HFFc6 (cell line): ENCODE results near the gene LMO1. TPM values are rescaled to one million over a fixed set of nuclear protein-coding genes. Genes with fewer than 3 reads are reported as not detected.

ENCODE experiments used
- DNase-seq: peaks from one replicate; pipeline ENCODE4 v3.0.0-alpha.2; 2018
- H3K27ac Mint-ChIP-seq: 2 replicates; pipeline ENCODE4 v1.8.0; 2020; ENCODE audit warnings: mild to moderate bottlenecking, mixed read lengths
- H3K27me3 Mint-ChIP-seq: 2 replicates; pipeline ENCODE4 v1.8.0; 2021; ENCODE audit warnings: mild to moderate bottlenecking, moderate library complexity, mixed read lengths; ENCODE audit not compliant: insufficient read depth
- H3K36me3 Mint-ChIP-seq: 2 replicates; pipeline ENCODE4 v1.8.0; 2021; ENCODE audit warnings: low read depth, mixed read lengths
- H3K4me1 Mint-ChIP-seq: 2 replicates; pipeline ENCODE4 v1.8.0; 2020; ENCODE audit warnings: low read depth, mixed read lengths
- H3K4me3 Mint-ChIP-seq: 2 replicates; pipeline ENCODE4 v1.8.0; 2020; ENCODE audit warnings: mild to moderate bottlenecking, moderate library complexity, mixed read lengths
- H3K9me3 Mint-ChIP-seq: 2 replicates; pipeline ENCODE4 v1.8.0; 2020; ENCODE audit warnings: mild to moderate bottlenecking, mixed read lengths
- total RNA-seq, 6 experiments: library from RNA; stranded (reverse); fragmentation: NEBNext Ultra II Directional; extraction: Animal tissue kit (Norgen Biotek cat#: 25700); gene quantifications; 2 replicates in 1 of 6; 3 replicates in 5 of 6; pipeline ENCODE4 v1.2.3, GENCODE V29; 2021
- TF ChIP-seq, protein P1 (sequence below): fragments of 200-600 bp; sonication (generic); IDR thresholded peaks from 2 replicates; pipeline ENCODE4 v1.5.0; 2021; ENCODE audit warnings: antibody characterized with exemption, mild to moderate bottlenecking

The LMO1 gene
- total RNA-seq, 6 experiments from 2014 or later: not detected

DNA sequence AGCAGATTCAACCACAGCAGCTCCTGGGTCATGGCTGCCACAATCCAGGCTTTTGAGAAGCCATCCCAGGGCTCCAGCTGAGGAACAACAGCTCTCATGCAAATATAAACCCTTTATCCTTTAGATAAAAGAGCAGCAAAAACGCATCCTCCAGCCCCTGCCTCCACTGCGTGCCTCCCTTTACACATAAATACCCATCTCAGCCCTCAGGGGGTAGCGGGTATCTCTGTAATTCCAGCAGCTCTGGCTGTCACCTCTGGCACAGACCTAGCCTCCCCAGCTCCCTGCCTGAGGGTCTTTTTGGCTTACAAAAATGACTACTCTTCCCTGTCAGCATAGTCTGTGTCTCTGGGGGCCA is 21.6 kb downstream of the LMO1 start:
- no peaks in the 10 kb centered on the region for H3K4me1 Mint-ChIP-seq
- H3K27me3 Mint-ChIP-seq: peaks cover 51% of the 10 kb centered on the region
- H3K4me3 Mint-ChIP-seq: no peak overlapping the region
- DNase-seq: no peak
- no peak overlapping the region for H3K27ac Mint-ChIP-seq
- H3K9me3 Mint-ChIP-seq: no peaks in the 10 kb centered on the region
- no peaks in the 10 kb centered on the region for H3K36me3 Mint-ChIP-seq
- TF ChIP-seq, protein P1, sequence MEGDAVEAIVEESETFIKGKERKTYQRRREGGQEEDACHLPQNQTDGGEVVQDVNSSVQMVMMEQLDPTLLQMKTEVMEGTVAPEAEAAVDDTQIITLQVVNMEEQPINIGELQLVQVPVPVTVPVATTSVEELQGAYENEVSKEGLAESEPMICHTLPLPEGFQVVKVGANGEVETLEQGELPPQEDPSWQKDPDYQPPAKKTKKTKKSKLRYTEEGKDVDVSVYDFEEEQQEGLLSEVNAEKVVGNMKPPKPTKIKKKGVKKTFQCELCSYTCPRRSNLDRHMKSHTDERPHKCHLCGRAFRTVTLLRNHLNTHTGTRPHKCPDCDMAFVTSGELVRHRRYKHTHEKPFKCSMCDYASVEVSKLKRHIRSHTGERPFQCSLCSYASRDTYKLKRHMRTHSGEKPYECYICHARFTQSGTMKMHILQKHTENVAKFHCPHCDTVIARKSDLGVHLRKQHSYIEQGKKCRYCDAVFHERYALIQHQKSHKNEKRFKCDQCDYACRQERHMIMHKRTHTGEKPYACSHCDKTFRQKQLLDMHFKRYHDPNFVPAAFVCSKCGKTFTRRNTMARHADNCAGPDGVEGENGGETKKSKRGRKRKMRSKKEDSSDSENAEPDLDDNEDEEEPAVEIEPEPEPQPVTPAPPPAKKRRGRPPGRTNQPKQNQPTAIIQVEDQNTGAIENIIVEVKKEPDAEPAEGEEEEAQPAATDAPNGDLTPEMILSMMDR: no peak

DNA sequence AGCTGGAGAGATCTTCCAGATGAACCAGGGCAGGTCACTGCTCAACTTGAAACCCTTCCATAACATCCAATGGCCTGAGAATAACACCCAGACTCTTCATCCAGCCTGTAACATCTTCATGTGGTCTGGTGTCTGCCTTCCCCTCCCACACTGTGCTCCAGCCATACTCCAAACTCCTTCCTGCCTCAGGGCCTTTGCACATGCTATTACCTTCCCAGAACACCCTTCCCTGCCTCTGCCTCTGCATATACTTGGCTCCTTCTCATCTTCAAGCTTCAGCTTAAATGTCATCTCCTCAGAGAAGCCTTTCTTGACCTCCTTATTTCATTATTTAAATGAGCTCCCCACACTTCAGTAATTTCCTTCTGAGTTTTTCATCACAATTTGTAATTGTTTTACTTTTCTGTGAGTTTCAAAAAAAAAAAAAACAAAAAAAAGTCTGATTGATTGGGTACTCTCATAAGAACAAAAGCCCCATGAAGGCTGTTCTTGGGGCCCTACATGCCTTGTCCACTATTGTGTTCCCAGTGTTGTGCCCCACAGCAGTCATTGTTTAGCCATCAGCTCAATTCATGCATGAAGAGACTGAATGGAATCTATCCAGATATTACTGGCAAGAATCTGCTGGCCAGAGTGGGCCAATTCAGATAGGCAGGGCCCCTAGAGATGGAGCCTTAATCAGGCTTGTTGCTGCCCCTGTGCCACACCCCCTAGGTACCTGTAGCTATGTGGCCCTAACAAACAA is 22.1 kb downstream of the LMO1 start:
- DNase-seq: no peak
- H3K4me3 Mint-ChIP-seq: no peak overlapping the region

DNA sequence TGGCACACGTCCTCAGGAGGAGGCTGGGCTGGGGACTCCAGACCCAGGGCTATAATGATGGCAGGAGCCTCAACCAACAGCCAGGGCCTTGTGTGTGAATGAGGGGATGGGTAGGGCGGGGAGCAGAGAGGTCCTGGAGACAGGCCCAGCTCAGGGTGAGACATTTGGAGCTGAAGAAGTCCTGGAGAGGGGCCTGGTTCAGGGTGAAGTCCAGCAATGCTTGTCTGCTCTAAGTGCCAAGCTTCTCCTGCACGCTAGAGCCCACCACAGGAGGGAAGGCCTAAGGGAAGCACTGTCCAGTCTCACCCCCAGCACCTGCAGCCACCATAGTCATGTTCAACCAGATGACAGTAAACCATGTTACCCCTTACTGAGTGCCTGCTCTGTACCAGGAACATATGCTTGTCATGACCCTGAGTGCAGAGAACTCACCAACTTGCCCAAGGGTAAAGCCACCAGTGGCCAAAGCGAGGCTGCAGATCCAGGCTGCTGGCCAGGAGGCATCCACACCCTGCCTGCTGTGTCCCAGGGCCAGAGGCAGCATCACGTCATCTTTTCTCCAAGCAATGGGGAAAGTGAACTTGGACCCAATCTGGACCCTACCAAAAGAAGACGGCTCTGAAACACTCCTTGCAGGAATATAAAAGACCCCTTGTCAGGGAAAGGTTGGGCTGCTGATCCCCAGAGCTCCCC is 24.0 kb downstream of the LMO1 start:
- Mint-ChIP-seq H3K4me1 (peaks cover 11% of the 10 kb centered on the region), H3K27ac (no peak overlapping the region), H3K9me3 (no peaks in the 10 kb centered on the region), H3K36me3 (no peaks in the 10 kb centered on the region), H3K27me3 (peaks cover 45% of the 10 kb centered on the region), H3K4me3 (no peak overlapping the region)
- no peak for DNase-seq
- TF ChIP-seq, protein P1: no peak

More for the DNA sequence above, 22.1 kb downstream of the LMO1 start:
- Mint-ChIP-seq H3K9me3 (no peaks in the 10 kb centered on the region), H3K36me3 (no peaks in the 10 kb centered on the region), H3K4me1 (no peaks in the 10 kb centered on the region), H3K27me3 (peaks cover 52% of the 10 kb centered on the region), H3K27ac (no peak overlapping the region)
- TF ChIP-seq, protein P1: no peak

DNA sequence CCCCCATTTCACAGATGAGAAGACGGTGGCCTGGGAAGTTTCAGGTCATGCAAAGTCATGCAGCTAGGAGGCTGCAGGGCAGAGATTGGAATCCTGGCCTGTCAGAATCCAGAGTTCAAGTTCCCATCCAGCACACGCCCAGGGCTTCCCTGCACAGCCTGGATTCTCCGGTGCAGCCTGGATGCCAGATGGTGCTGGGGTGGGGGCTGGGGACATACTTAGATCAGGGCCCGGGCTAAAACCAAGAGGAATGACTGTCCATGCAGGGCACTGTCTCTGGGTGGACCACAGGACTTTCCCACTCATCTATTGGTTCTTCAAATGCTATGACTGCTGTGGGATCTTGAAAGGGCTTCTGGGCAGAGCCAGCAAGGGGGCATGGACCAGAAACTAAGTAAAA is 24.6 kb downstream of the LMO1 start:
- H3K4me1 Mint-ChIP-seq: peaks cover 18% of the 10 kb centered on the region
- TF ChIP-seq, protein P1: no peak
- H3K27me3 Mint-ChIP-seq: peaks cover 42% of the 10 kb centered on the region
- no peak overlapping the region for H3K27ac Mint-ChIP-seq
- no peak overlapping the region for H3K4me3 Mint-ChIP-seq
- no peaks in the 10 kb centered on the region for H3K9me3 Mint-ChIP-seq
- DNase-seq: no peak
- no peaks in the 10 kb centered on the region for H3K36me3 Mint-ChIP-seq

DNA sequence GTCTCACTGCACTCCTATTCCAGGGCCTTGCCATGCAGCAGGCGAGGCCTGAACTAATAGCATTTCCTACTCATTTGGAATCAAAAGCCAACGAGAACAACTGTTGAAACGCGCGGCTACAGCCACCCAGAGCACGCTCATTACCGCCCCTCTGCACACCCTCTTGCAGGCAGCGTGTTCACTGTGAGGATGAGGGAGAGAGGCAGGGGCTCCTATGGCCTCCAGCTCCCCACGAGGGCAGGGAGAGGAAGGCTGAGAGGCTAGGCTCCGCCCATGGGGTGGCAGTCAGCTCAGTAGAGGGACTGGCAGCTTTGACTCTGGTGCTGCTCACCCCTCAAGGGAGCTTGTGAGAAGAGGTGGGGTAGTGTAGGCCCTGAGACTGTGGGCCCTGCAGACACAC is 26.2 kb downstream of the LMO1 start:
- Mint-ChIP-seq H3K27ac (no peak overlapping the region), H3K4me3 (no peak overlapping the region), H3K27me3 (peaks cover 28% of the 10 kb centered on the region), H3K36me3 (no peaks in the 10 kb centered on the region), H3K9me3 (no peaks in the 10 kb centered on the region), H3K4me1 (peaks cover 21% of the 10 kb centered on the region)
- no peak for DNase-seq
- TF ChIP-seq, protein P1: no peak
